ENCODE data around the gene TUBGCP5. TPM values are rescaled to one million over a fixed set of nuclear protein-coding genes. Genes with fewer than 3 reads are reported as not detected.
"Not testable (repeated sequence)": the region's sequence is repeated elsewhere in the genome, so short reads cannot be mapped to it uniquely, and the experiment has no call there.

Gene TUBGCP5
- 15.6 TPM for total RNA-seq (ENCODE audit: unreplicated experiment)
- long read RNA-seq, partial matches to known transcripts: 1 of 2 reads
- long read RNA-seq, other reads (novel, unspliced or antisense): 1 of 2 reads

- H3K4me3 Mint-ChIP-seq (ENCODE audit: unreplicated experiment): peak within 1 kb of the TSS; percentile 97
- H3K36me3 Mint-ChIP-seq (ENCODE audit: unreplicated experiment): peaks cover 3% of the 10 kb centered on the region
- H3K4me1 Mint-ChIP-seq (ENCODE audit: low read depth, unreplicated experiment): peaks cover 6% of the 10 kb centered on the region
- TF ChIP-seq CTCF (IDR thresholded peaks at IDR 0.05; ENCODE audit: partially characterized antibody, unreplicated experiment): no peak
- H3K27me3 Mint-ChIP-seq (ENCODE audit: unreplicated experiment): peaks cover 2% of the 10 kb centered on the region
- peaks cover 4% of the 10 kb centered on the region for H3K9me3 Mint-ChIP-seq (ENCODE audit: unreplicated experiment)
- H3K27ac Mint-ChIP-seq (ENCODE audit: unreplicated experiment): peak within 1 kb of the TSS; percentile 97
- DNase-seq: peak; percentile 100
Measured at GRCh38 chr15:23039143-23039916, at the start of gene TUBGCP5. TUBGCP5 (minus strand) TSS chr15:23039569; CDS start chr15:23039543, 26 bp downstream.

- Mint-ChIP-seq H3K36me3 (ENCODE audit: unreplicated experiment) (no peaks in the 10 kb centered on the region), H3K27ac (ENCODE audit: unreplicated experiment) (no peak overlapping the region), H3K4me3 (ENCODE audit: unreplicated experiment) (no peak overlapping the region), H3K9me3 (ENCODE audit: unreplicated experiment) (peaks cover 1% of the 10 kb centered on the region), H3K4me1 (ENCODE audit: low read depth, unreplicated experiment) (no peaks in the 10 kb centered on the region), H3K27me3 (ENCODE audit: unreplicated experiment) (no peaks in the 10 kb centered on the region)
- TF ChIP-seq CTCF (IDR thresholded peaks at IDR 0.05; ENCODE audit: partially characterized antibody, unreplicated experiment): no peak
- DNase-seq: no peak
Measured at GRCh38 chr15:23083115-23083514, 43.7 kb upstream of the TUBGCP5 start.

GRCh38 chr15:23081996-23082737, 42.8 kb upstream of the TUBGCP5 start:
- not testable (repeated sequence) for H3K4me3 Mint-ChIP-seq (ENCODE audit: unreplicated experiment); H3K36me3 Mint-ChIP-seq (ENCODE audit: unreplicated experiment); H3K9me3 Mint-ChIP-seq (ENCODE audit: unreplicated experiment); H3K27ac Mint-ChIP-seq (ENCODE audit: unreplicated experiment); H3K4me1 Mint-ChIP-seq (ENCODE audit: low read depth, unreplicated experiment); DNase-seq; H3K27me3 Mint-ChIP-seq (ENCODE audit: unreplicated experiment)

- no peaks in the 10 kb centered on the region for H3K4me1 Mint-ChIP-seq (ENCODE audit: low read depth, unreplicated experiment)
- no peaks in the 10 kb centered on the region for H3K36me3 Mint-ChIP-seq (ENCODE audit: unreplicated experiment)
- no peak overlapping the region for H3K4me3 Mint-ChIP-seq (ENCODE audit: unreplicated experiment)
- peaks cover 1% of the 10 kb centered on the region for H3K9me3 Mint-ChIP-seq (ENCODE audit: unreplicated experiment)
- DNase-seq: no peak
- no peak overlapping the region for H3K27ac Mint-ChIP-seq (ENCODE audit: unreplicated experiment)
- H3K27me3 Mint-ChIP-seq (ENCODE audit: unreplicated experiment): no peaks in the 10 kb centered on the region
- TF ChIP-seq CTCF (IDR thresholded peaks at IDR 0.05; ENCODE audit: partially characterized antibody, unreplicated experiment): no peak
Measured at GRCh38 chr15:23081271-23081670, 41.9 kb upstream of the TUBGCP5 start.

GRCh38 chr15:23079766-23080165, 40.4 kb upstream of the TUBGCP5 start:
- Mint-ChIP-seq H3K9me3 (ENCODE audit: unreplicated experiment) (no peaks in the 10 kb centered on the region), H3K4me1 (ENCODE audit: low read depth, unreplicated experiment) (no peaks in the 10 kb centered on the region), H3K4me3 (ENCODE audit: unreplicated experiment) (no peak overlapping the region), H3K27me3 (ENCODE audit: unreplicated experiment) (no peaks in the 10 kb centered on the region), H3K36me3 (ENCODE audit: unreplicated experiment) (no peaks in the 10 kb centered on the region), H3K27ac (ENCODE audit: unreplicated experiment) (no peak overlapping the region)
- no peak for TF ChIP-seq CTCF (IDR thresholded peaks at IDR 0.05; ENCODE audit: partially characterized antibody, unreplicated experiment)
- DNase-seq: no peak
